GM23248 (cell line): ENCODE measurements around the gene PCSK5.

Source experiments
- EZH2 ChIP-seq: fragments of 200-600 bp; sonication (generic); IDR thresholded peaks from 2 replicates; pipeline ENCODE4 v1.6.1; 2018; ENCODE audit warnings: antibody characterized with exemption, mild to moderate bottlenecking; ENCODE audit not compliant: insufficient read depth, poor library complexity, severe bottlenecking
- EZH2phosphoT487 ChIP-seq: fragments of 200-600 bp; sonication (generic); IDR thresholded peaks from 2 replicates; pipeline ENCODE4 v1.6.1; 2018; ENCODE audit warnings: antibody characterized with exemption, moderate library complexity, mild to moderate bottlenecking, low read depth; ENCODE audit not compliant: insufficient read depth

DNA sequence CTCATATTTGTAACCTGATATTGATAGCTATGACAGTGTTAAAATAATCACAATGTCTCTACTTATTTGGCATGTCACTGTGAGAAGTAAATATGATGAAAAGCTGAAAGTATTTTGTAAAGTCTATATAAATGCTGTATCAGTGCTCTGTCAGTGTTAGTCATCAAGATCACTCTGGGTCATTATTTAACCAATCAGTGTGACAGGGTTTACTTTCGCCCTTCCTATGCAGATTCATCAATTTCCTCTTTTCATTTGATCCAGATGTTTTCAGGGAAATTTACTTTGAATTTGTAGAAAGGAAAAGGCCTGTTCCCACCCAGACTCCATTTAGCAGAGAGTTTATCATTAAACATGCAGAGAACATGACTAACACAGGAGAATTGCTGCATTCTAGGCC, 9.9 kb upstream of the PCSK5 start:
- no peak for TF ChIP-seq EZH2phosphoT487
- no peak for TF ChIP-seq EZH2
